EH (cell line): Measurements from ENCODE around the gene BANK1.

Experiments
- DNase-seq: peaks from one replicate; pipeline ENCODE4 v3.0.0-alpha.2; 2015; ENCODE audit warnings: low read depth

BANK1 gene

DNA sequence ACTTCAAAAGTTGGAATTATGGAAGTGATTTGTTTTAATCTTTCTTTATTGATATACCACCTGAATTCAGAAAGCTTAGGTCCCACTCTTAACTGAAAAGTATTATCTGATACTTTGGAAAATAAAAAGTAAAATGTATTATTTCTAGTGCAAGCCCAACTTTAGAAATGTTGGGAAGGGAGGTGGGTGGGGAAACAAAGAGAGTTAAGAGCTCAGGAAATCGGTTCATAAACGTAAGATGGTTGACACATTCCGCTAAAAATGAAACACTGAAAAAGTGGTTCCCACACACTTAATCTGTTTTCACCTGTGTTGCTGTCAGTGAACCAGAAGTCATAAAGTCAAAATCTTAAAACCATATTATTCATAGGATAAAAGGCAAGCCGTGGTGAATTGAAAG lies 237.4 kb downstream of the BANK1 start:
- no peak for DNase-seq

DNA sequence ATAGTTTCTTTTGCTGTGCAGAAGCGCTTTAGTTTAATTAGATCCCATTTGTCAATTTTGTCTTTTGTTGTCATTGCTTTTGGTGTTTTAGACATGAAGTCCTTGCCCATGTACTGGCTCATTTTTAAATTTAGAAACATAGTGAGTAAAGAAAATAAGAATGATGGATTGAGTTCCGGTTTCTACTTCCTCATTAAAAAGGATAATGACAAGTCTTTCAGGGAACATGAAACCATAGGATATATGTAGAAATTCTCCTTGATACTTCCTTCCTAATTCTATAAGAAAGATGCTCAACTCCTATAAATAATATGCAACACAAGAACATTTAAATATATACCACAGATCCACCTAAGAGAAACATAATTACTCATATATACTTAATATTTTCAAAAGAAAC lies 240.9 kb downstream of the BANK1 start:
- DNase-seq, result no peak

DNA sequence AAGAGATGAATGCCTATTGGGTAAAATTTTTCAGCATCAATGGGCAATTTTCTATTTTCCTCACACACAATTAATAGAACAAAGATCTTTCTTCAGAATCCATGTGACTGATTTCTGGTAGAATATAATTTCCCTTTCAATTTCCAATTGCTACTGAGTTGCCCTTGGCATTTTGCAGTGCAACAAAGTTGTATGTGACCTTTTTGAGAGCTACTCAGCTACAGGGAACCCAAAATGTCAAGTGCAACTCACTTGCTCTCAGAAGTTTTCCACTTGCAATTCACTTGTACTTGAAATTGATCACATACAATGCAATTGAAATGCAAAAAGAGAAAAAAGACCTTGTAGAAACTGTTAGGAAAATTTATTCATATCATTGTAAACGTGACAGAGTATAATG lies 245.5 kb downstream of the BANK1 start:
- no peak for DNase-seq

DNA sequence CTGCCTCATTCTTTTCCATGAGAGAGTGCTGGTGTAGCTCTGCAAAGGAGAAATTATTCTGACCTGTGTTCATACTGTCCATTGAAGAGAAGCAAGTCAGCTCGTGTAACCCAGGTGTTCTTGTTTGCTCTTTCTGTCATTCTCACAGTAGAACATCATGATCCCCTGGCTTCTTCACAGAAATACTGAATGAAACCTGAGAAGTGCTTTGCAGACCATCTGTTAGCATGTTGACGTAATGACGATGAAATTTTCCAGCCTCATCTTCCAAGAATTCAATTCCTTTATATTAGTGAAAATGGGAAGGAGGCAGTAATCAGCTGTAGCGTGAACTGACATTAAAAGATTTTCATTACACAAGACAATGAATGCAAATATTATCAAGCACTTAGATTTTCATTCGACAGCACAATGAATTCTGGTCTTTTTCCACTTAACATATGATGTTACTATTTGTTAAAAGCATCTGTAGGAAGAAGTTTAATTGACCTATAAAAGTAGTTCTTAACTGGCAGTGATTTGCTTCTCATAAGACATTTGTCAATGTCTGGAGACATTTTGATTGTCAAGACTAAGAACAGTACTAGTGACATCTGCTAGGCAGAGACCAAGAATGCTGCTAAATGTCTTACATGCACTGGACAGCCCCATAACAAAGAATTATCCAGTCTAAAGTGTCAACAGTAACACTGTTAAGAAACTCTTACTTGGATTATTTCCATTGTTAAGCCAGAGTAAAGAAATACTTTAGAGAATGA lies 246.3 kb downstream of the BANK1 start:
- peak; percentile 53 for DNase-seq

DNA sequence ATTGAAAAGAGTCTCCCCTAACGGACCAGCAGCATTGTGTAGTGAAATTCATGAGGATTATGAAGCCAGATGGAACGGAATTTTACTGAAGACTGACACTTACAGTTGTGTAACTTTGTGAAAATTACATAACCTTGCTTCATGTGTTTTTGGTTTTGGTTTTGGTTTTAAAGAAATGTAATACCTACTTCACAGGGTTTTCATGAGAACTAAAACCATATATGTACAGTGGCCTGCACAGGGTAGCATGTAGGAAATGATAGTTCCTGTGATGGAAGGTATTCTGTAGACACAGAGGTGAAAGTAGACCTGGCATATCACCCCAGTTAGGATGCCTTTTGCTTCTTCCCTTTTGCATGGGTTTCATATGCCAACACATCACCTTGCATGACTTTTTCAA lies 247.0 kb downstream of the BANK1 start:
- DNase-seq, result no peak

DNA sequence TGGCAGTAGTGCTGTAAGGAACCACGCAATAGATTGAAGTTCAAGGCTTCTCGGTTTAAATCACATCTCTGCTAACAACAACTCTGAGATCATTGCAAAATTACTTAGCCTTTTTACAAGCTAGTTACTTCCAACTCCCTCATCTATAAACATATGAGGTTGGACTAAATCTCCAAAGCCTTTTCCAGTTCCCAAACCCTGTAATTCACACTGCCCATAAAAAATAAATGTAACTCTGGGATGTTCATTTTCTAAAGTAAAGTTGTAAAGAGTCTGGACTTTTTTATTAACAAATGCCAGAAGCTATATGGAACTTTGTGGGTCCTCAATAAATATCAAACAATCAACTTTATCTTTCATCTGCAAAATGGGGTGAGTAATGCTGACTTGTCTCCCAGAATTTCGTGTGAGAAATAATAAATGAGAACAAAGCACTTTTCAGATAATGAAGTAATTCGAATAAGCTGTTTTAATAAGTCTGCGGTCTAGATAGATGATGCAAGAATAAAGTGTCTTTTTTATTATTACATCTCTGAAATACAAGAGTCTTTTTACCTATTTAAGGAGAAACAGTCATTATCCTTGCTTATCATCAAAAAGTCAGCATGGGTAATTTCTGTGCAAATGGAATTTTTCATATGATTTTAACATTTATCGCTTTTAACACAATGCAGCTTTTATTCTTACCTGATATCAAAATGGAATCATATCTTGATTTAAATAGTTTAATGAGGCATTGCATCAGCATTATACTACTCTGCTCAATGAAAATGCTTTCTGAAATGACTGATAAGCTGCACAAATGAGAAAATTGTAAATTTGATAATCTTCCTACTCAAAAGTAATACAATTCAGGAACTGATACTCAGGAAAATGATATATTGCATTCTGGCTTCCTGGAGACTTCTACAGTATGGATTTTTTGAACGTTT lies 252.6 kb downstream of the BANK1 start:
- peak; percentile 28 for DNase-seq

DNA sequence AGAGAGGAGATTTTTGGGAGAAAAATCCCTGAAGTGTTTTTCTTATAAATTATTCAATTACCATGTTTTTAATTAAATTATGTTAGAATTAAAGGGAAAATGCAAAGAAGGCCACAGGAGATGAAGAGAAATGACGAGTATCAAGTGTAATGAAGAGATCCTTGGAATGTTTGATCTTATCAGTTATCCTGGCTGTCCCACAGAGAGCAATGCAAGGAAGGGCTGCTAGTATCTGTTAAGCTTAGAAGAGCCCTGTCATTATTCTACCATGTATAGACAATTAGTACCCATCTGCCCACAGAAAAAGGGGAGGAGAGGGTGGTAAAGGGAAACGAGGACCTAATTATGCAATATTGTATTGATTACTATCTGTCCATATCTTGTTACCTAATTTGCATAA lies 257.1 kb downstream of the BANK1 start:
- DNase-seq, result peak; percentile 26

DNA sequence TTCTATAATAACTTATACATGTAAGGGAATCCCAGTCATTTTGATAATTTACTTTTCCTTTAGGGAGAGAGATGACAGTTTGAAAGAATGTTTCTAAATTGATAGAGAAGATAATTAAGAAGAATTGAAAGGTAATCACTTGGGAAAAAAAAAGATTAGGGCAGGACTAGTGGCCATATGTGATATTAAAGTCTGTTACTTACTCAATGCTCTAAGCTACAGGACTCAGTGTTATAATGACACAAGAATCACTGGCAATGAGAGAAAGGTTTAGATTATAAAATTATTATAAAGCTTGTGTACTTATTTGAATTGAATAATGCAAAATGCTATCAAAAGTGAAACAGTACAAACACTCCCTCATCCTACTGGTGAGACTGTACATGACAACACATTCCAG lies 265.3 kb downstream of the BANK1 start:
- DNase-seq, result no peak

DNA sequence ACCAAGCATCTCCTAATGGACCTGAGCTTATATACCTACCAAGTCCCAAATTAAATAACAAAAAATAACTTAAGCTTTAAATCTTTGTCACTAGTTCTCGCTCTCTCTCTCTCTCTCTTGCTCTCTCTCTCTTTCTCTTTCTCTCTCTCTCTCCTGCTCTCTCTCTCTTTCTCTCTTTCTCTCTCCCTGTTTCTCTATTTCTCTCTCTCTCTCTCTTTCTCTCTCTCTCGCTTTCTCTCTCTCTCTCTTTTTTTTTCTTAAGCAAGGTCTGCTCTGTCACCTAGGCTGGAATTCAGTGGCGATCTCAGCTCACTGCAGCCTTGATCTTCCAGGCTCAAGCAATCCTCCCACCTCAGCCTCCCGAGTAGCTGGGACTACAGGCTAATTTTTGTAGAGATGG lies 266.6 kb downstream of the BANK1 start:
- no peak for DNase-seq

DNA sequence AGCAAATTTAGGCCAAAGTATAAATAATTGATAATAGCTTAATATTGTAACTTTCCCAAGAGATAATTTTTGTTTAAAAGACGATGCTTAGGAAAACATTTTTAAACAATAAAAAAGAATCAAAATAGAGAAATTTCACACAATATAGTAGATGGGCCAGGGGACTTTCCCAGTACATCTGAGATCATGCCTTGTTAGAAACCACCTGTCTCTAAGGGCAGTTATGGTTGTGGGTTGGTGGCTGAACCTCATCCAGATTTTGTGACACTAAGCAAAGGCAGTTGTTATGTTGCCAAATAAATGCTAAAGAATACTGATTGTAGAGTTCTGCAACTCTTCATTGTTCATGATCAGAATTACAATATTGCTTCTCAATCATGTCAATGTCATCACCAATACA lies 270.6 kb downstream of the BANK1 start:
- no peak for DNase-seq

DNA sequence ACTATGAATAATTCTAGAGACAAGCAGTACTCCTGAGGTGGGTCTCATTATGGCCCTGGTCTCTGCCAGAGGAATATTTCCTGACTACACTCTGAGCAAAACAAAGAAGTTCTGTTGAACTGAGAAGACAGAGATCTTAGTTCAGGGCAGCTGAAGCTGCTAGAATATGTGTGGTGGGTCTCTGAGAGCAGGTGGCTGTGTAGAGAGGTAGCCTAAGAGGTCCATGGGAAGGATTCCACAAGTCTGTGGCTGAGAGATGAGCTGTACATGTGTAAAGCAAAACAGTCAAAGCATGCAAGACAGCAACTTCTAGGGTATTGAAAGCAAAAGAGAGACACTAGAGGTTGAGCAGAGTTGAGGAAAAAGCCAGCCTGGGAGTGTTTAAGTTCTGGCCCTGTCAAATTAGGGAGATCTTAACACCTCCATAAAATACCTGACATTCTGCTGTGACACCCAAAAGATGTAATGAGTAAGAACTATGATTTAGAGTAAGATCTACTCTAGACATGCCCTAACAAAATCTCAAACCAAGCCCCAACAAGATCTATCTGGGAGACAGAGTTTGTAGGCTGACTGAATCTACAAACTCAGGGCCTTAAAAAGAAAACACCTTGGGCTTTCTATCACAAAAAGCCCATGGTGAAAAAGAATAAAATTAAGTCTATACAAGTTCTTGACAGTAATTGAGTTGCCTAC lies 274.4 kb downstream of the BANK1 start:
- no peak for DNase-seq

DNA sequence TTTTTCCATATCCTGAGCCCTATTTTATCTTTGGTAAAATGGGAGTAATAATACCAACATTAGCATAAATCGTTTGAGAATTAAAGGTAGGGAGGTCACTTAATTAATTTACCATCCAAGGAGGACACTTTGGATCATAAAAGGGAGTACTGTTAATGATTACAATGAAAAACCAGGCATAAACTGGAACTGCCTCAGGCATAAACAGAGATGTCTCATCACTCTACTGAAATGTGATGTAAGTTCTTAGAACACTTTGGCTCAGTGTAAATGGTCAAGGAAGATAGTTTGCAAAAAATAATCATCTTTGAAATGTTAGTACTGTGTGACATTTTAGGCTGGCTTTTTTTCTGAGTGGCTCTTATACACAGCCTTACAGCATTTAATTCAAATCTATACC lies 286.1 kb downstream of the BANK1 start:
- peak; percentile 7 for DNase-seq

DNA sequence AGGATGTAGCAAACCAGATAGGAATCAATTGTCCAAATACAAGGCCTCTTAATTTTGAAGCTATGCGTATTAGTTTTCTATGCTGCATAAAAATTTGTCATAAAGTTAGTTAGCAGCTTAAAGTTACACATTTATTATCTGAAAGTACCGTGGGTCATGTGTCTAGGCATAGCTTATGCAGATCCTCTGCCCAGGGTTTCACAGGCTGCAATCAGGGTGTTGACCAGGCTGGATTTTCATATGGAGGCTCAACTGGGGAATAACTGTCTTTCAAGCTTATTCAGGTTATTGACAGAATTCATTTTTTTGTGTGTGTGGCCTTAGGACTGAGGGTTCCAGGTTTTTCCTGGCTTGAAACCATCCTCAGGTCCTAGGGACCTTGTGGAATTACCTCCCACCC lies 289.7 kb downstream of the BANK1 start:
- no peak for DNase-seq

DNA sequence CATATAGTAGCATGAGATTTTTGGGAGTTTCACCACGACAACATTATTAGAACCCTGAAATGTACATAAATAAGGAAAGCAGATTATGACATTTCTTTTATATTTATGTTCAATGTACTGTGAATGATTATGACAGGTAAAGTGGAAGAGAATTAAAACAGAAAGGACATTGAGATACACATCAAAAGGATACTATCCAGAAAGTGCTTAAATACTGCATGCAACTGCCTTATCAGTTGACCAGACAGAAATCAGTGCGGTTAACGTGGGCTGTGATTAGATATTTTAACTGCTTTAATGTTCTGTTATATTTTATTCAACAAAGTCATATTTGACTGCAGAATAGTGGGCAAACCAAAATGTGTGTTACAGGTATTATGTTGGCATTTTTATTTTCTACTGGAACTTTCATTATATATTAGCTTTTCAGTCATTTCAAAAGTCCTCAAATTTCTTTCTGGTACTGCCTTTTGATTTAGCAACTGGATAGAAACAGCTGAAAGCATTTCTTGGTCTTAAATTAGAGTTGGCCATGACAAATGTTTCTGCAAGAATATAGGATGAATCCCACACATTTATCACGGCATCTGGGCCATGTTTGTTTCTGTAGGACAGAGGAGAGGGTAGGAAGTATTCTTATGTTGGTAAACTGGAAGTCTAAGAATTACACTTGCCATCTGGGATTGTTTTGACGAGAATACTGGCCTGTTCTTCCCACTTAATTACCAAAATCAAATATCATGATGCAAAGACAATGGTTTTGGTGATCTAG lies 299.5 kb downstream of the BANK1 start:
- DNase-seq, result no peak

DNA sequence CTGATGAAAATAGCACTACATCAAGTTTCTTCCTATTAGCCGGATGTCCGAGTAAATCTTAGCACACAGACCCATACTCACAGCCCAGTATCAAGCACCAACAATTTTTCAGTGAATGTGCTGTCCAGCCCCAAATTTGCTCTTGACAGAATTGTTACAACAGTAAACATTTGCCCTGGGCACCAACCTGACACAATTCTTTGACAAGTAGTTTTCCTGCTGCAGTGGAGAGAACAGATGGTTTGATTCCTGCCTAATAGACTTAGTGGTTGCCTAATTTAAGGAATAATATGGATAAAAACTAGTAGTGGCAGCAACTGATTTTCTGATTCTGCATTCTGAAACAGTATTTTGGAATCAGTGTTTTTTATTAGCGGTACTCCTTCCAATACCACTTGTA lies 301.1 kb downstream of the BANK1 start:
- no peak for DNase-seq

DNA sequence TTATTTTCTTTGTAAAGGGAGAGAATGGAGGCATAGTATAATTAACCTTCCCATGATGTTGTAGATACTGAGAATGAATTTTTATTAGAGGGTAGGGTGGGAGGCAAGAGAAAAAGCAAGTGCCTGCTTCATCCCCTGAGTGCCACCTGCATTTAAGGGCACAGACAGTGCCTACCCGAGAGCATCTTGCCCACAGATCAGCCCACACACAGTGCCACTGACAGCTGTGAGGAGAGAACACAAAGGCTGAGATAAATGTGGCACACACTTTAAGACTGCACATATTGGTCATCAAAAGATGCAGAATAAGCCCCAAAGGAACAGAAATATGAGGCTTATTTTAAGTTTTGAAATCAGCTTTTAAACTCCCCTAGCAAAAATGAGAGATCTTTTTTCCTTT lies 304.0 kb downstream of the BANK1 start:
- DNase-seq, result no peak

DNA sequence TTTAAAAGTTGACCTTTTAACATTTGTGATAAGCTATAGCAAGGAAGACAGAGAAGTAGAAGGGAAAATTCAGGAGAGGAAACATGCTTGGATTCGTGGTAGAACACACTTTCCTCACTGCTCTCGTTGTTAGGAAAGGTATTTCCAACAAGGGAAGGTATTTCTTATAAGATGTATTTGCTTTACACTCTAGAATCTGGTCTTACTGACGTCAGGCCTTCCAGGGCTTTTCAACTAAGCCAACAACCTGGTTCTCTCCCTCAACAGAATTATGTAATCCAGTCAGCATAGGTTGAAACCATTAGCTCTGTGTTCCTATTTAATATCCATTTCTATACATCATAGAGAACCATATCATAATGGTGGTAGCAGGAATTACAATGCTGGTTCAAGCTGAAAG lies 312.8 kb downstream of the BANK1 start:
- DNase-seq, result no peak

DNA sequence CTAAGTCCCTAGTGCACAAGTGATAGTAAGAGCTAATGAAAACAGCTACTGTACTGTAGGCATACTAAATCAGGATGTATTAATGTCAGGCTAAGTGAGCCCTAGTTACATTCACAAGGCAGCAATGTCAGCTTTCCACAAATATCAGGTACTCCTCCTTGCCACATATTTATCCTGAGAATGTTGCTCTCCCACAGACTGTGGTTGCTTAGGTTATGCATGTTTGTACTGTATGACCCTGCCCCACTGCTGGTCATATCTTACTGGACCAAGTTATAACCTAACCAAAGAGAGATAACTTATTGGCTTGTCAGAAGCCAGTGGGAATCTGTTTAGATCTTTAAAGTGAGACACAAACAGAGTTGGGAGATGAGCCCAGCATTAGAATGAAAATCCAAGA lies 313.7 kb downstream of the BANK1 start:
- no peak for DNase-seq

DNA sequence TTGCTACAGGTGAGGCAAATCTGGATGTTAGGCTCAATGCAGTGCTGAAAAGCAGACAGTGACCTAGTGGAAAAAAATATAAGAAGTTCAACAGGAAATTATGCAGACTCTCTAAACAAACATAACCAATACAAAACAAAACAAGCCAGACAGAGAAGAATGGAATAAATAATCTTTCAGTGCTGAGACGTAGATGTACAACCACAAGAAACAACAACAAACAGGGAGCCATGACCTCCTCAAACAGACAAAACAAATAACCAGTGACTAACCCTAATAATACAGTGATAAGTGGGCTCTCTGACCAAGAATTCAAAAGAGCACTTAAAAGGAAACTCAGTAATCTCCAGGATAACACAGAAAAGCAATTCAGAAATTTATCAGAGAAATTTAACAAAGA lies 315.5 kb downstream of the BANK1 start:
- DNase-seq, result no peak

DNA sequence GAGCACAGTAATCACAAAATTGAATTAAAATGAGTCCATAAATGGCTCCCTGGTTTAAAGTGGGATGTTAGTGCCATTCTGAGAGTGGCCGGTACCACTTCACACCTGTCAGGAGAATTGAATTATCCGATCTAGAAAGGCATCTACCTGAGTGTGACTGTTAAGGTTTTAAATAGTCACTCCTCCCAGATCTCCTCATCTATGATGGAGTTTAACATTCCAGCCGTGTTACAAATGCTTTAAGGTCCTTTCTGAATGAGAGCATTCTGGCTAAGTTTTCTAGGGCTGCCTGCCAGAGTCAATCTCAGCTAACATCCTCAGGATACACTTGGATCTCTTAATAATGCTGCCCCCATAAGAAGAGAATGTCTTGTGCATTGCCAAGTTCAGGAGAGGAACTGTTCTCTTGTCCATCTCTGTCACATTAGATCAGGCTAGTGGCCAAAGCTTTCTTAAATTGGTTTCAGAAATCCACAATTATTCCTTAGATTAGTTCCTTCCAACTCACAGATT lies 323.6 kb downstream of the BANK1 start:
- DNase-seq, result peak; percentile 5

DNA sequence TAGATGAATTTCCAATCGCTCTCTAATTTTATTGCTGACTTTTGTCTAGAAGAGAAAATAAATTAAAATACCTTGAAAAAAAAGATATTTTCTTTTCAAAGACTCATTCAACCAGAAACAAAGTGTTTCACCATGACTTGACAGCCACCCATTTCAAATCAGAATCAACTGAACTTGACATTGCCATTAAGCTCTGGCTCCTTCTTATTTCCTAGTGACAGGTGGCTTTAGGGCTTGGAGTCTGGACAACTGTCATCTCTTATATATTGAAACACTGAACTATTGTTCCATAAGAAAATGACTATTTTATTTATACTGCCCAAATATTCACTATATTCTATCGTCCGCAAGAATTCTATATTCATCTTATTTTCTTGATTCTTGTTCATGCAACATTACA lies 325.6 kb downstream of the BANK1 start:
- DNase-seq, result no peak

DNA sequence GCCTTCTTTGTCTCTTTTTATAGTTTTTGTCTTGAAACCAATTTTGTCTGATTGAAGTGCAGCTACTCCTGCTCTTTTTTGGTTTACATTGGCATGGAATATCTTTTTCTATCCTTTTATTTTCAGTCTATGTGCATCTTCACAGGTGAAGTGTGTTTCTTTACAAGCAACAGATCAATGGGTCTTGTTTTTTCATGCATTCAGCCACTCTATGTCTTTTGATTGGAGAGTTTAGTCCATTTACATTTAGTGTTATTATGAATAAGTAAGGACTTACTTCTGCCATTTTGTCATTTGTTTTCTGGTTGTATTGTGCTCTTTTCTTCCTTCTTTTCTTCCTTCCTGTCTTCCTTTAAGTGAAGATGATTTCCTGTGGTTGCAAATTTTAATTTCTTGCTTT lies 330.3 kb downstream of the BANK1 start:
- DNase-seq, result no peak
